ENCODE data around the gene TBL1XR1. TPM values are rescaled to one million over a fixed set of nuclear protein-coding genes. Genes with fewer than 3 reads are reported as not detected.

TBL1XR1 gene
- total RNA-seq, 2 donors from 2014 or later = 202 to 226 TPM

DNA sequence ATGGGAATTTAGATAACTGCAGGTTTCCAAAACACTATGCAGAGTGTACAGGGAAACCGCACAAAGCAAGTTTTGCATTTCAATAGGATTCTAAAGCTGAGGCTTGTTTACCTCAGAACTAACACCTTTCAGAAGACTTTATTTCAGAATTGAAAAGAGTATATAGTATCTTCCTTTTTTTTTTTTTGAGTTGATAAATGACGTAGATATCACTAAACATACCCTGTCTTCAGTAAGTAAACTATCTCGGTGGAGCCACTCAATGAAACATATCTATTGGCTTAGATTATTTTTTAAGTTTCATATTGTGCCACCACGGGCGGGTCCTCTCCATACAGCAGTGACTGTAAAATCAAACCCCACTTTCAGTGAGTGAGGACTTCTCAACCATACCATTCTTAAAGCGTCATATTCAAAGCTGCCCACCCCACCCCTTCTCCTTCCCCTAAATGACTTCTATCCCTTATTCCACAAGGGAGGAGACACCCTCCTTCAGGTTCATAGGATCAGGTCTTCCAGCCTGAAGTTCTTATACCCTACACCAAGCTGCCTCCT is 2.0 kb upstream of the TBL1XR1 start:
- Histone ChIP-seq H3K27me3 (no peaks in the 10 kb centered on the region), H3K4me1 (peaks cover 11% of the 10 kb centered on the region), H3K36me3 (no peaks in the 10 kb centered on the region), H3K27ac (peak overlapping the region; percentile 97), H3K4me3 (no peak overlapping the region), H3K9ac (ENCODE audit: low read depth in 2 of 2, low read length in 2 of 2) (peak overlapping the region in 1 of 2 donors; percentile 89), H3K9me3 (no peaks in the 10 kb centered on the region)
- TF ChIP-seq, protein P1, sequence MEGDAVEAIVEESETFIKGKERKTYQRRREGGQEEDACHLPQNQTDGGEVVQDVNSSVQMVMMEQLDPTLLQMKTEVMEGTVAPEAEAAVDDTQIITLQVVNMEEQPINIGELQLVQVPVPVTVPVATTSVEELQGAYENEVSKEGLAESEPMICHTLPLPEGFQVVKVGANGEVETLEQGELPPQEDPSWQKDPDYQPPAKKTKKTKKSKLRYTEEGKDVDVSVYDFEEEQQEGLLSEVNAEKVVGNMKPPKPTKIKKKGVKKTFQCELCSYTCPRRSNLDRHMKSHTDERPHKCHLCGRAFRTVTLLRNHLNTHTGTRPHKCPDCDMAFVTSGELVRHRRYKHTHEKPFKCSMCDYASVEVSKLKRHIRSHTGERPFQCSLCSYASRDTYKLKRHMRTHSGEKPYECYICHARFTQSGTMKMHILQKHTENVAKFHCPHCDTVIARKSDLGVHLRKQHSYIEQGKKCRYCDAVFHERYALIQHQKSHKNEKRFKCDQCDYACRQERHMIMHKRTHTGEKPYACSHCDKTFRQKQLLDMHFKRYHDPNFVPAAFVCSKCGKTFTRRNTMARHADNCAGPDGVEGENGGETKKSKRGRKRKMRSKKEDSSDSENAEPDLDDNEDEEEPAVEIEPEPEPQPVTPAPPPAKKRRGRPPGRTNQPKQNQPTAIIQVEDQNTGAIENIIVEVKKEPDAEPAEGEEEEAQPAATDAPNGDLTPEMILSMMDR (IDR thresholded peaks at IDR 0.05) = no peak
- intact Hi-C loops (cut with DNase I) = loop anchor here (5.0 to 10.0 kb wide), 2 partner anchors 93 to 1126 kb away; no protein-coding TSS in a partner anchor
- no peak for DNase-seq

DNA sequence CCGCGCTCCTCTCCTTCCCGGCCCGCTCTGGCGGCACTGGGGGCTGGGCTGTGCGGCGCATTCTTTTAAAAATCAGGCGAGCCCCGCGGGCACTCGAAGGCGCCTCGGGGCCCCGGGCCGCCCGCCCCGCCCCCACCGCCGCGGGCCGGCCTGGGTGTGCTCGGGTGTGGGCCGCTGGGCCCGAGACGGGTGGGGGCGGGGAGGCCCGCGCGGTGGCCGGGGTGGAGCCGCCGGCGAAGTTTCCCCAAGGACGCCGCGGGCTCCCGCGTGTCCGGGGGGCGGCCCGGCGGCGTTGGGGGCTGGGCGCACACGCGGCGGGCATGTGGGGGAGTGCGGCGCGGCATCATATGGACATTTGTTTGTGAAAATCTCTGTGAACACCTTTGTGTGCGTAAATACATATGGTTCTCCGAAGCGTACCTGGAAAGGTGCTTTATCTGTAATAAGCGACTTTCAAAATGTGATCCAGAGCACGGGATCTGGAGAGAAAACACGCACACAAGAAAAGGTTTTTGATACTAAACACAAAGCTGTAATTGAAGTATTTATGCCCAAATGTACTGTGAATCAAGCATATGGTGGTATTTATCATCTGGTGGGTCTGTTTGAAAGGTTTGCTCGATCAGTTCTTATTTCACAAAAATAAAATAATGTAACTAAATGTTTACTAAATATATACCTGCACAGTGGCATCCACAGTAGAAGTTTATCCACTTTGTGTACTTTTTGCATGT is 612 bp upstream of the TBL1XR1 start:
- peaks cover 15% of the 10 kb centered on the region for H3K4me1 ChIP-seq
- peak overlapping the region; percentile 36 for H3K4me3 ChIP-seq
- intact Hi-C loops (cut with DNase I) = loop anchor here (2.0 to 10.0 kb wide), 4 partner anchors 94 to 1127 kb away; no protein-coding TSS in a partner anchor
- H3K9ac ChIP-seq (ENCODE audit: low read depth in 2 of 2, low read length in 2 of 2) = peak overlapping the region; percentile 77 to 89
- no peaks in the 10 kb centered on the region for H3K27me3 ChIP-seq
- peak; percentile 75 for DNase-seq
- TF ChIP-seq, protein P1 (IDR thresholded peaks at IDR 0.05) = no peak
- H3K9me3 ChIP-seq = no peaks in the 10 kb centered on the region
- H3K36me3 ChIP-seq = no peaks in the 10 kb centered on the region
- H3K27ac ChIP-seq = peak overlapping the region; percentile 97

DNA sequence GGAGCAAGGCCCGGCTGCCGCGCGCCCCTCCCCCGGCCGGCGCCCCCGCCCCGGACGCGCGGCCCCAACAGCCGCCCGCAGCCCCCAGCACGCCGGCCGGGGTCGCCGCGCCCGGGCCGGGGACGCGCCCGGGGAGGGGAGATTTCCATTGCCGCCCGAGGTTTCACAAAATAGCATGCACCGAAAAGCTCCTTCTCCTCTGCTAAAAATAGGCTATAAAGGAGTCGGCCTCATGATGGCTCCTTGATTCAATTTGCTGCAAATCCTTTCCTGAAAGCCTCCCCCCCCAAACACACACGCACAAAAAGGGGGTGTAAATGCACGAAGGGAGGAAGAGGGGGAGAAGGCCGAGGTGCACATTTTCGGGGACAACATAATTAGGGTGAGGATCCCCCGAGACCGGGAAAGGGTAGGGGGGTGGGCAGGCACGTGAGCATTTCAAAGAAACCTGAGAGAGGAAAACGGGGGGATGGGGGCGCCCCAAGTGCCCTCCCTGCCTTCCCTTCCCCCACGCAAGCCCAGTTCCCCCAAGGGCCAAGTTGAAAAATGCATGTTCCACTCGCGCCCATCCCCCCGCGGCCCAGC is 734 bp downstream of the TBL1XR1 start:
- intact Hi-C loops (cut with DNase I) = loop anchor here (2.0 to 10.0 kb wide), 4 partner anchors 96 to 1128 kb away; no protein-coding TSS in a partner anchor
- Histone ChIP-seq H3K4me3 (peak overlapping the region; percentile 68), H3K36me3 (no peaks in the 10 kb centered on the region), H3K27me3 (no peaks in the 10 kb centered on the region), H3K9ac (ENCODE audit: low read depth in 2 of 2, low read length in 2 of 2) (peak overlapping the region; percentile 89 to 96), H3K9me3 (no peaks in the 10 kb centered on the region), H3K27ac (peak overlapping the region; percentile 97), H3K4me1 (peaks cover 15% of the 10 kb centered on the region)
- DNase-seq = peak; percentile 63
- TF ChIP-seq, protein P1 (IDR thresholded peaks at IDR 0.05) = no peak

DNA sequence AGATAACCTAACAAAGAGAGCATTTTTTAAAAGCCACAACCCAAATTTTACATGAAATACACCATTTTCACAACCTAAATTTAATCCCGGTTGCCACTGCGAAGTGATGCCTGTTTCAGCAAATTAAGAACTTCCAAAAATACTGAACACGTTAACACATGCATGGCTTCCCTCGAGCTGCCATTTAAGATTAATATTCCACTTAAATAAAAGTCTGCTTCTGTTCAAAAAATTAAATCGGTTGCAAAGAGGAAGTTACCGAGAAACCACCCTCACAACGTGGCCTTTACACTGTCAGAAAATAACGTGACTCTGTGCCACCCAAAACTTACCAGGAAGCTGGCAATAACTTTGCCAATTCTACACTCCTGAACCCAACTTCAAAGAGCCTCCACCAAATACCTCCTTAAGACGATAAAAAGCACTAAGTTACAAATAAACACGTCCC is 1.2 kb downstream of the TBL1XR1 start:
- Histone ChIP-seq H3K36me3 (no peaks in the 10 kb centered on the region), H3K9ac (ENCODE audit: low read depth in 2 of 2, low read length in 2 of 2) (peak overlapping the region; percentile 89 to 96), H3K9me3 (no peaks in the 10 kb centered on the region), H3K27me3 (no peaks in the 10 kb centered on the region), H3K4me3 (peak overlapping the region; percentile 68), H3K27ac (peak overlapping the region; percentile 97), H3K4me1 (peaks cover 15% of the 10 kb centered on the region)
- peak; percentile 58 for DNase-seq
- TF ChIP-seq, protein P1 (IDR thresholded peaks at IDR 0.05) = no peak
- intact Hi-C loops (cut with DNase I) = loop anchor here (2.0 to 10.0 kb wide), 4 partner anchors 96 to 1129 kb away; no protein-coding TSS in a partner anchor

DNA sequence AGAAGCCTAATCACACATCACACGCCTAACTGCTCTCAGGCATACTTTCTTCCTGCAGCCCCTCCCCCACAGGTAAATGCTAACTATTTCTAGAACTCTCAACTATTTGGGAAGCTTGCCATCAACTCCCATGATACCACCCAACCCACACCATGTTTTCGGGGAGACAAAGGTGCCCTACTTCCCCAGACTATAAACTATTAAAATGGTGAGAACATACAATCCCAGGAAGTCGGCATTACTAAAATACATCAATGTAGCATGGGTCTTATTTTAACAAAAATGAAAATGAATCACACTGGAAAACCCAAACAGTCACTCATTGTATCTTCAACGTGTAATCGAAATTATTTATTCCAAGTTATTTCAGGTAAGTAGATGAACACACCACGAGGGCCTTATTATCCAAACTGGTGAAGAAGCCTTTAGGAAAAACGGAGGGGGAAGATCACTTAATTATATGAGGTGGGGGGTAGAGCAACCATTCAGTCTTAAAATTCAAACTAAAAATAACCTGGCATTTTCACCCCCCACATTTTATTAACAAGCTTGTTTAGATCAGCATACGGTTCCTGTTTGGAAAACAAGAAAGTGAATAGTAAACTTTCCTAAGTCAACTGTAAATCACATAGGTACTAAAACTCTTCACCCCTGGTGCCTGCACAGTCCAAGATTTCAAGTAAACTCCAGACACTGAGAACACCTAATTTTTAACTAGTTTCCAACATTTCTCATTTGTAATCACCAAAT is 1.9 kb downstream of the TBL1XR1 start:
- Histone ChIP-seq H3K4me3 (peak overlapping the region; percentile 68), H3K9me3 (no peaks in the 10 kb centered on the region), H3K27me3 (no peaks in the 10 kb centered on the region), H3K9ac (ENCODE audit: low read depth in 2 of 2, low read length in 2 of 2) (peak overlapping the region; percentile 89 to 96), H3K36me3 (no peaks in the 10 kb centered on the region), H3K4me1 (peaks cover 21% of the 10 kb centered on the region), H3K27ac (peak overlapping the region; percentile 97)
- intact Hi-C loops (cut with DNase I) = loop anchor here (5.0 to 10.0 kb wide), 2 partner anchors 97 to 1129 kb away; no protein-coding TSS in a partner anchor
- TF ChIP-seq, protein P1 (IDR thresholded peaks at IDR 0.05) = no peak
- DNase-seq = peak; percentile 80
